Measurements from ENCODE around the gene FHAD1. TPM values are rescaled to one million over a fixed set of nuclear protein-coding genes. Genes with fewer than 3 reads are reported as not detected.

The FHAD1 gene
- total and polyA plus RNA-seq, 2 donors (not counting 1 experiment from before 2014, with no cell fraction given) = not detected

DNA sequence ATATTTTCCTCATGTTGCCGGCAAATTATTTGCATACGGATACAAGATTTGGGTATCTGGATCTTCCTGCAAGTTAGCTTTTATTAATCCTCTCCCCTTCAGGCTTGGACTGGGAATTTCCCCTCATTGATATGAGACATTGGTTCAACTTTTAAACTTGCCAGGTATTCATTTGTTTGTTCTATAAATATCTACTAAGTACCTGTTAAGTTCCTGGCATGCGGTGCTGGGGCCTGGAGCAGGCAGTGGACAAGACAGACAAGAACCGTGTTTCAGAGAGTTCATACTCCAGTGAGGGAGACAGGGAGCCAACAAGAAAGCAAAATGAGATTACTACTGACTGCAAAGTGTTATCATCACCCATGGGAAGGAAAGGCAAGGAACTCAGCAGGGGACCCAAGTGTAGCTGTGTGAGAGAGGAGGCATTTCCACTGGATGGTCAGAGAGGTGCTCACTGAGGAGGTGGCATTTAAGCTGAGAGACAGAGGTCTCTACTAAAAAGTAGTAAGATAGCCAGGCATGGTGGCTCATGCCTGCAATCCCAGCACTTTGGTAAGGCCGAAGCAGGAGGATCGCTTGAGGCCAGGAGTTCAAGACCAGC is 39.1 kb upstream of the FHAD1 start:
- Mint-ChIP-seq H3K4me1 (no peaks in the 10 kb centered on the region), H3K4me3 (no peak overlapping the region), H3K27me3 (peaks cover 31% of the 10 kb centered on the region), H3K9me3 (ENCODE audit: insufficient read depth) (no peaks in the 10 kb centered on the region), H3K27ac (no peak overlapping the region)
- intact Hi-C loops (cut with micrococcal nuclease) = no loop called here
- TF ChIP-seq EZH2 (IDR thresholded peaks at IDR 0.05; ENCODE audit: borderline replicate concordance, insufficient read depth, low read depth, low read length, poor library complexity, severe bottlenecking) = no peak
- TF ChIP-seq, protein P1, sequence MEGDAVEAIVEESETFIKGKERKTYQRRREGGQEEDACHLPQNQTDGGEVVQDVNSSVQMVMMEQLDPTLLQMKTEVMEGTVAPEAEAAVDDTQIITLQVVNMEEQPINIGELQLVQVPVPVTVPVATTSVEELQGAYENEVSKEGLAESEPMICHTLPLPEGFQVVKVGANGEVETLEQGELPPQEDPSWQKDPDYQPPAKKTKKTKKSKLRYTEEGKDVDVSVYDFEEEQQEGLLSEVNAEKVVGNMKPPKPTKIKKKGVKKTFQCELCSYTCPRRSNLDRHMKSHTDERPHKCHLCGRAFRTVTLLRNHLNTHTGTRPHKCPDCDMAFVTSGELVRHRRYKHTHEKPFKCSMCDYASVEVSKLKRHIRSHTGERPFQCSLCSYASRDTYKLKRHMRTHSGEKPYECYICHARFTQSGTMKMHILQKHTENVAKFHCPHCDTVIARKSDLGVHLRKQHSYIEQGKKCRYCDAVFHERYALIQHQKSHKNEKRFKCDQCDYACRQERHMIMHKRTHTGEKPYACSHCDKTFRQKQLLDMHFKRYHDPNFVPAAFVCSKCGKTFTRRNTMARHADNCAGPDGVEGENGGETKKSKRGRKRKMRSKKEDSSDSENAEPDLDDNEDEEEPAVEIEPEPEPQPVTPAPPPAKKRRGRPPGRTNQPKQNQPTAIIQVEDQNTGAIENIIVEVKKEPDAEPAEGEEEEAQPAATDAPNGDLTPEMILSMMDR (IDR thresholded peaks at IDR 0.05) = no peak
- Histone ChIP-seq H3K27ac (ENCODE audit: low read length in 2 of 2) (no peak overlapping the region), H3K4me2 (replicated peaks; ENCODE audit: low read depth, low read length, poor library complexity, severe bottlenecking) (no peak overlapping the region), H3K27me3 (replicated peaks in 1 of 4; ENCODE audit: control extremely low read depth in 1 of 4, control insufficient read depth in 3 of 4, insufficient read depth in 4 of 4, low read length in 3 of 4) (peaks cover 0 to 3% (median 0%) of the 10 kb centered on the region in 4 experiments), H3K4me3 (ENCODE audit: control extremely low read depth in 1 of 5, extremely low read depth in 1 of 5, insufficient read depth in 1 of 5, low read depth in 2 of 5, low read length in 4 of 5) (no peak overlapping the region), H3K79me2 (ENCODE audit: control insufficient read depth, insufficient read depth, low read length) (no peaks in the 10 kb centered on the region), H2AFZ (ENCODE audit: insufficient read depth, low read depth, low read length, poor library complexity, severe bottlenecking) (no peak overlapping the region), H3K9ac (ENCODE audit: low read length) (no peak overlapping the region), H4K20me1 (ENCODE audit: control insufficient read depth, insufficient read depth, low read length, poor library complexity, severe bottlenecking) (no peaks in the 10 kb centered on the region), H3K36me3 (replicated peaks in 1 of 2; ENCODE audit: control extremely low read depth in 1 of 2, control insufficient read depth in 1 of 2, extremely low read depth in 1 of 2, insufficient read depth in 2 of 2, low read length in 1 of 2) (no peaks in the 10 kb centered on the region), H3K4me1 (ENCODE audit: control insufficient read depth in 2 of 2, insufficient read depth in 2 of 2, low read length in 2 of 2) (no peaks in the 10 kb centered on the region), H3K9me3 (ENCODE audit: control extremely low read depth in 1 of 3, control insufficient read depth in 2 of 3, insufficient read depth in 1 of 3, low read length in 2 of 3) (no peaks in the 10 kb centered on the region)
- no peak for ATAC-seq (ENCODE audit: low read depth)
- WGBS (ENCODE audit: insufficient coverage) = 90% methylated on average over 2 of the region's 6 CpGs
- no peak for DNase-seq
- ChIA-PET CTCF (no interaction called here), POLR2A (no interaction called here)

DNA sequence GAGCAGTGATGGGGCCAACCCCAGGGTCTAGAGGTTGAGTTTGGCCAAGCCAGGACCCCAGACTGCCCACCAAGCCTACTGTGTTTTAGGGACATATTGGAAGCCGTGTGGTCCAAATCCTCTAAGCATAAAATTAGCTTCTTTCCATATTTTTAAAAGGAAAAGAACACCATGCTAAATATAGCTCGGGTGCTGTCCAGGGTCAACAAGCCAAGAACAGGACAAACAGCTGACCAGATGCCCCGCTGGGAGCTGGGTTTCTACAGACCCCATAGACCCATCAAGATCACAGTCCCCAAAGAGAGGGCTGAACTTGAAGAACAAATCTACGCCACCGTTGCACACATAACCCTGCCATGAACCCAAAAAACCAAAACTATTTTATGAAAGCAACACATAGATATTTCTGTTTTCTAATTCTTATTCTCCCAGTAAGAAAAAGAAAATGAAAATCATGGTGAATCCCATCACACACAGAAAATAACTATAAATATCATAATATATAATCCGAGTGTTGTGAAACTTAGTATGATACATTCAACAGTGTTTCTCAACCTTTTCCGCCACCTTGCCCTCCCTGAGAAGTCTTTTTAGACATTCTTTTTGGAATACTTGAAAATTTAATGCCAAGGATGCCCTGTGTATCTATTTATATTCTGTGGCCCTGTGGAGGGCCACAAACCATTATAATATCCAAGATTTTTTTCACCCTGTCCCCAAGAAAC is 36.2 kb upstream of the FHAD1 start:
- H4K20me1 ChIP-seq (ENCODE audit: control insufficient read depth, insufficient read depth, low read length, poor library complexity, severe bottlenecking) = no peaks in the 10 kb centered on the region
- no peak overlapping the region for H3K27ac ChIP-seq (ENCODE audit: low read length in 2 of 2)
- ATAC-seq (ENCODE audit: low read depth) (no peak), DNase-seq (no peak)
- no peaks in the 10 kb centered on the region for H3K9me3 ChIP-seq (ENCODE audit: control extremely low read depth in 1 of 3, control insufficient read depth in 2 of 3, insufficient read depth in 1 of 3, low read length in 2 of 3)
- no peaks in the 10 kb centered on the region for H3K79me2 ChIP-seq (ENCODE audit: control insufficient read depth, insufficient read depth, low read length)
- H3K4me1 ChIP-seq (ENCODE audit: control insufficient read depth in 2 of 2, insufficient read depth in 2 of 2, low read length in 2 of 2) = no peaks in the 10 kb centered on the region
- Mint-ChIP-seq H3K4me3 (no peak overlapping the region), H3K27ac (no peak overlapping the region), H3K4me1 (no peaks in the 10 kb centered on the region), H3K9me3 (ENCODE audit: insufficient read depth) (no peaks in the 10 kb centered on the region), H3K27me3 (peaks cover 28% of the 10 kb centered on the region)
- peaks cover 0 to 3% (median 0%) of the 10 kb centered on the region in 4 experiments for H3K27me3 ChIP-seq (replicated peaks in 1 of 4; ENCODE audit: control extremely low read depth in 1 of 4, control insufficient read depth in 3 of 4, insufficient read depth in 4 of 4, low read length in 3 of 4)
- ChIA-PET CTCF (no interaction called here), POLR2A (no interaction called here)
- no peaks in the 10 kb centered on the region for H3K36me3 ChIP-seq (replicated peaks in 1 of 2; ENCODE audit: control extremely low read depth in 1 of 2, control insufficient read depth in 1 of 2, extremely low read depth in 1 of 2, insufficient read depth in 2 of 2, low read length in 1 of 2)
- H3K4me3 ChIP-seq (ENCODE audit: control extremely low read depth in 1 of 5, extremely low read depth in 1 of 5, insufficient read depth in 1 of 5, low read depth in 2 of 5, low read length in 4 of 5) = no peak overlapping the region
- H3K9ac ChIP-seq (ENCODE audit: low read length) = no peak overlapping the region
- H2AFZ ChIP-seq (ENCODE audit: insufficient read depth, low read depth, low read length, poor library complexity, severe bottlenecking) = no peak overlapping the region
- no peak for TF ChIP-seq EZH2 (IDR thresholded peaks at IDR 0.05; ENCODE audit: borderline replicate concordance, insufficient read depth, low read depth, low read length, poor library complexity, severe bottlenecking)
- TF ChIP-seq, protein P1 (IDR thresholded peaks at IDR 0.05) = no peak
- intact Hi-C loops (cut with micrococcal nuclease) = no loop called here
- H3K4me2 ChIP-seq (replicated peaks; ENCODE audit: low read depth, low read length, poor library complexity, severe bottlenecking) = no peak overlapping the region
- WGBS (ENCODE audit: insufficient coverage) = 96% methylated on average over 3 of the region's 7 CpGs
